ENCODE data around the gene TMCC1.

DNA sequence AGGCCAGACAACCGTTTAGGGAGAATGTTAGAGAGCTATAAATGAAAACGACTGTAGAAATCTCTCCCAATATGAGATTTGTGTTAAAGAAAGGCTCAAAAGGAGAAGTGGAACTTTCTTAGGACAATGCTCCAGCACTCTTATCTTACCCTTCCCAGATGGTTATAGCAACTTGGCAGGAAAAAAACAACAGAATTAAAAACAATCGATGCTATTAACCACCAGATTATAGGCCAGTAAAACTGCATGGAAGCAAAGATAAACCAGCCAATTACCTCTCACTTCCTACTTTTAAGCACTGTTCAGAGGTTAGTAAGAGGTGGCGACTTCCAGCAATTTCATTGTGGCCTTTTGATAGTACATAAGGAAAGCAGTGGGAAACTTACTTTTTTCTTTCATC, 72.9 kb downstream of the TMCC1 start:
- TF ChIP-seq, protein P1, sequence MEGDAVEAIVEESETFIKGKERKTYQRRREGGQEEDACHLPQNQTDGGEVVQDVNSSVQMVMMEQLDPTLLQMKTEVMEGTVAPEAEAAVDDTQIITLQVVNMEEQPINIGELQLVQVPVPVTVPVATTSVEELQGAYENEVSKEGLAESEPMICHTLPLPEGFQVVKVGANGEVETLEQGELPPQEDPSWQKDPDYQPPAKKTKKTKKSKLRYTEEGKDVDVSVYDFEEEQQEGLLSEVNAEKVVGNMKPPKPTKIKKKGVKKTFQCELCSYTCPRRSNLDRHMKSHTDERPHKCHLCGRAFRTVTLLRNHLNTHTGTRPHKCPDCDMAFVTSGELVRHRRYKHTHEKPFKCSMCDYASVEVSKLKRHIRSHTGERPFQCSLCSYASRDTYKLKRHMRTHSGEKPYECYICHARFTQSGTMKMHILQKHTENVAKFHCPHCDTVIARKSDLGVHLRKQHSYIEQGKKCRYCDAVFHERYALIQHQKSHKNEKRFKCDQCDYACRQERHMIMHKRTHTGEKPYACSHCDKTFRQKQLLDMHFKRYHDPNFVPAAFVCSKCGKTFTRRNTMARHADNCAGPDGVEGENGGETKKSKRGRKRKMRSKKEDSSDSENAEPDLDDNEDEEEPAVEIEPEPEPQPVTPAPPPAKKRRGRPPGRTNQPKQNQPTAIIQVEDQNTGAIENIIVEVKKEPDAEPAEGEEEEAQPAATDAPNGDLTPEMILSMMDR (IDR thresholded peaks at IDR 0.05) = no peak
- TF ChIP-seq POLR2A (IDR thresholded peaks at IDR 0.05) = no peak
